GM23338 (cell line): Measurements from ENCODE around the gene LYRM9. TPM values are rescaled to one million over a fixed set of nuclear protein-coding genes. Genes with fewer than 3 reads are reported as not detected.

ENCODE experiments used
- ATAC-seq: fragments of 200-7000 bp; cut with Tn5 transposase; 3 replicates; pipeline ENCODE4 v1.9.1; 2020
- DNase-seq: peaks from one replicate; pipeline ENCODE4 v3.0.0-alpha.2; 2015; ENCODE audit warnings: low spot score
- H2AFZ ChIP-seq: fragments of 200-600 bp; sonication (generic); 2 replicates; pipeline ENCODE4 v1.8.0; 2016; ENCODE audit warnings: antibody characterized with exemption, mild to moderate bottlenecking, moderate library complexity
- H3F3A ChIP-seq: fragments of 200-600 bp; sonication (generic); replicated peaks from 2 replicates; pipeline ENCODE4 v1.8.0; 2017; ENCODE audit warnings: antibody characterized with exemption, mixed run types, low read depth
- H3K27ac ChIP-seq: fragments of 200-600 bp; sonication (generic); 2 replicates; pipeline ENCODE4 v1.6.1; 2016; ENCODE audit warnings: low read depth
- H3K27me3 ChIP-seq: fragments of 200-600 bp; sonication (generic); 2 replicates; pipeline ENCODE4 v1.8.0; 2016; ENCODE audit warnings: mild to moderate bottlenecking, mixed run types, moderate library complexity; ENCODE audit not compliant: insufficient read depth
- H3K36me3 ChIP-seq: fragments of 200-600 bp; sonication (generic); 2 replicates; pipeline ENCODE4 v1.8.0; 2016; ENCODE audit warnings: mild to moderate bottlenecking; ENCODE audit not compliant: insufficient read depth
- H3K4me1 ChIP-seq: fragments of 200-600 bp; sonication (generic); 2 replicates; pipeline ENCODE4 v1.8.0; 2016; ENCODE audit warnings: mild to moderate bottlenecking, moderate library complexity; ENCODE audit not compliant: insufficient read depth
- H3K4me2 ChIP-seq: fragments of 200-600 bp; sonication (generic); 2 replicates; pipeline ENCODE4 v1.7.1; 2017; ENCODE audit warnings: mixed run types
- H3K4me3 ChIP-seq: fragments of 200-600 bp; sonication (generic); 2 replicates; pipeline ENCODE4 v1.6.1; 2016; ENCODE audit warnings: mixed run types
- H3K79me2 ChIP-seq: fragments of 200-600 bp; sonication (generic); replicated peaks from 2 replicates; pipeline ENCODE4 v1.8.0; 2017; ENCODE audit warnings: mild to moderate bottlenecking; ENCODE audit not compliant: insufficient read depth
- H3K9me2 ChIP-seq: fragments of 200-600 bp; sonication (generic); 2 replicates; pipeline ENCODE4 v1.8.0; 2017; ENCODE audit not compliant: insufficient read depth
- H4K20me1 ChIP-seq: fragments of 200-600 bp; sonication (generic); replicated peaks from 2 replicates; pipeline ENCODE4 v1.8.0; 2017; ENCODE audit warnings: mild to moderate bottlenecking; ENCODE audit not compliant: insufficient read depth
- H3K27ac Mint-ChIP-seq: 2 replicates; pipeline ENCODE4 v1.8.0; 2020; ENCODE audit warnings: inconsistent platforms, mild to moderate bottlenecking, moderate library complexity, mixed read lengths
- H3K27me3 Mint-ChIP-seq: 3 replicates; pipeline ENCODE4 v1.8.0; 2022; ENCODE audit warnings: low read depth, mild to moderate bottlenecking, moderate library complexity, mixed read lengths, inconsistent platforms; ENCODE audit not compliant: insufficient read depth, poor library complexity
- H3K36me3 Mint-ChIP-seq: 3 replicates; pipeline ENCODE4 v1.8.0; 2021; ENCODE audit warnings: low read depth, mild to moderate bottlenecking, inconsistent platforms, moderate library complexity, mixed read lengths
- H3K4me1 Mint-ChIP-seq: 3 replicates; pipeline ENCODE4 v1.8.0; 2020; ENCODE audit warnings: mild to moderate bottlenecking, inconsistent platforms, mixed read lengths
- H3K4me3 Mint-ChIP-seq: 3 replicates; pipeline ENCODE4 v1.8.0; 2021; ENCODE audit warnings: moderate library complexity, mild to moderate bottlenecking, inconsistent platforms, mixed read lengths
- H3K9me3 Mint-ChIP-seq: 3 replicates; pipeline ENCODE4 v1.8.0; 2020; ENCODE audit warnings: moderate library complexity, mild to moderate bottlenecking, inconsistent platforms, mixed read lengths
- CREB1 ChIP-seq: fragments of 250-450 bp; sonication (Bioruptor Pico); IDR thresholded peaks from 2 replicates; pipeline ENCODE4 v1.5.0; 2020; ENCODE audit warnings: low read depth, mild to moderate bottlenecking, moderate library complexity
- EZH2 ChIP-seq: fragments of 200-600 bp; sonication (generic); IDR thresholded peaks from one replicate; pipeline ENCODE4 v1.8.0; 2017; ENCODE audit warnings: antibody characterized with exemption, mild to moderate bottlenecking, low read depth; ENCODE audit not compliant: unreplicated experiment
- EZH2phosphoT487 ChIP-seq: fragments of 200-600 bp; sonication (generic); IDR thresholded peaks from one replicate; pipeline ENCODE4 v1.8.1; 2018; ENCODE audit warnings: antibody characterized with exemption; ENCODE audit not compliant: unreplicated experiment
- JUNB ChIP-seq: IDR thresholded peaks from one replicate; pipeline ENCODE4 v1.6.1; 2016; ENCODE audit warnings: antibody characterized with exemption; ENCODE audit not compliant: unreplicated experiment
- POLR2AphosphoS5 ChIP-seq: IDR thresholded peaks from 2 replicates; pipeline ENCODE4 v1.6.1; 2016; ENCODE audit warnings: antibody characterized with exemption, low read depth
- STAT1 ChIP-seq: IDR thresholded peaks from one replicate; pipeline ENCODE4 v1.6.1; 2016; ENCODE audit warnings: antibody characterized with exemption; ENCODE audit not compliant: unreplicated experiment
- ZNF114 ChIP-seq: fragments of 250-450 bp; sonication (Bioruptor Pico); IDR thresholded peaks from 2 replicates; pipeline ENCODE4 v1.5.0; 2020; ENCODE audit warnings: mild to moderate bottlenecking, moderate library complexity
- ZNF331 ChIP-seq: fragments of 250-450 bp; sonication (Bioruptor Pico); IDR thresholded peaks from 2 replicates; pipeline ENCODE4 v1.5.0; 2020; ENCODE audit warnings: low read depth, mild to moderate bottlenecking, moderate library complexity
- polyA plus RNA-seq: library from polyadenylated mRNA; unstranded; fragments of >200 nt; fragmentation: Nextera tagmentation; extraction: Ambion mirVana; gene quantifications from 2 replicates; pipeline ENCODE4 v1.2.1, GENCODE V29; 2016
- total RNA-seq: library from RNA; depleted of rRNA; stranded (reverse); fragments of >200 nt; shearing (Covaris generic); gene quantifications from 2 replicates; pipeline ENCODE4 v1.2.3, GENCODE V29; 2014
- TF ChIP-seq, protein P1 (sequence below), 2 experiments: fragments of 200-600 bp in 1 of 2; sonication (generic) in 1 of 2; conservative IDR thresholded peaks; 2 replicates each; pipeline versions ENCODE4 v1.5.1 to v1.6.1; 2016 to 2017; ENCODE audit warnings: antibody characterized with exemption in 2 of 2, low read depth in 2 of 2, mild to moderate bottlenecking in 2 of 2, moderate library complexity in 1 of 2

Gene LYRM9
- total and polyA plus RNA-seq, 2 experiments from 2014 or later: 4.7 to 6.2 TPM

DNA sequence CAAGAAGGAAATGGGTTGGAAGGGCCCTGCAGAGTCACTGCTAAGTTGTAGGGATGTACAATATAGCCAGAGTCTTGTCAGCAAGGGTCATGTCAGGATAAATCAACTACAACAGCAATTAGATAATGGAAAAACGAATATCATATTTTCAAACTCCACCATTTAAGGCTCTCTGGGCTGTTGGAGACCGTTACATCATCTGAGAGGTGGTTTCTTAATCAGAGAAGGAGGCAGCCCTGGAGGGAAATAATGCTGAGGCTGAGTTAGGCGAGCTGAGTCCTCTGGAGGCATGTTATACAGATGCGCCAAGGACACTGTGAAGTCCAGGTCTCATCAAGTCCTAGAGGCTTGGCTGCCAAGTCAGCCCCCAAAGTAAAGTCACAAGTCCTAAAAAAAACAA is 30.3 kb downstream of the LYRM9 start:
- Mint-ChIP-seq H3K4me1 (no peaks in the 10 kb centered on the region; the same call in 2 of the 3 replicates), H3K4me3 (no peak overlapping the region), H3K36me3 (no peaks in the 10 kb centered on the region), H3K27me3 (no peaks in the 10 kb centered on the region), H3K9me3 (no peaks in the 10 kb centered on the region), H3K27ac (no peak overlapping the region)
- Histone ChIP-seq H3K27me3 (no peaks in the 10 kb centered on the region), H4K20me1 (no peaks in the 10 kb centered on the region), H3K4me3 (no peak overlapping the region), H3K4me2 (no peak overlapping the region), H3F3A (no peaks in the 10 kb centered on the region), H3K79me2 (no peaks in the 10 kb centered on the region), H3K4me1 (no peaks in the 10 kb centered on the region), H3K36me3 (no peaks in the 10 kb centered on the region), H3K27ac (no peak overlapping the region), H2AFZ (no peak overlapping the region), H3K9me2 (no peaks in the 10 kb centered on the region)
- no peak for DNase-seq
- ATAC-seq: no peak
- TF ChIP-seq CREB1 (CRISPR knock-in tag): no peak
- no peak for TF ChIP-seq EZH2
- TF ChIP-seq EZH2phosphoT487: no peak
- no peak for TF ChIP-seq STAT1
- no peak for TF ChIP-seq POLR2AphosphoS5
- no peak for TF ChIP-seq JUNB

GRCh38 chr17:27862004-27862403 is 31.2 kb downstream of the LYRM9 start:
- DNase-seq (no peak), ATAC-seq (no peak)
- no peaks in the 10 kb centered on the region for H3K36me3 Mint-ChIP-seq
- Histone ChIP-seq H3K4me1 (peaks cover 3% of the 10 kb centered on the region), H3K9me2 (no peaks in the 10 kb centered on the region), H4K20me1 (no peaks in the 10 kb centered on the region), H3K4me2 (no peak overlapping the region), H3K27me3 (no peaks in the 10 kb centered on the region), H3K79me2 (no peaks in the 10 kb centered on the region), H3K36me3 (no peaks in the 10 kb centered on the region), H3F3A (no peaks in the 10 kb centered on the region), H2AFZ (no peak overlapping the region), H3K4me3 (no peak overlapping the region), H3K27ac (no peak overlapping the region)
- peaks cover 4% of the 10 kb centered on the region for H3K4me1 Mint-ChIP-seq
- H3K27ac Mint-ChIP-seq: no peak overlapping the region
- no peaks in the 10 kb centered on the region for H3K27me3 Mint-ChIP-seq
- no peaks in the 10 kb centered on the region for H3K9me3 Mint-ChIP-seq
- no peak overlapping the region for H3K4me3 Mint-ChIP-seq
- no peak for TF ChIP-seq JUNB
- no peak for TF ChIP-seq EZH2
- no peak for TF ChIP-seq STAT1

DNA sequence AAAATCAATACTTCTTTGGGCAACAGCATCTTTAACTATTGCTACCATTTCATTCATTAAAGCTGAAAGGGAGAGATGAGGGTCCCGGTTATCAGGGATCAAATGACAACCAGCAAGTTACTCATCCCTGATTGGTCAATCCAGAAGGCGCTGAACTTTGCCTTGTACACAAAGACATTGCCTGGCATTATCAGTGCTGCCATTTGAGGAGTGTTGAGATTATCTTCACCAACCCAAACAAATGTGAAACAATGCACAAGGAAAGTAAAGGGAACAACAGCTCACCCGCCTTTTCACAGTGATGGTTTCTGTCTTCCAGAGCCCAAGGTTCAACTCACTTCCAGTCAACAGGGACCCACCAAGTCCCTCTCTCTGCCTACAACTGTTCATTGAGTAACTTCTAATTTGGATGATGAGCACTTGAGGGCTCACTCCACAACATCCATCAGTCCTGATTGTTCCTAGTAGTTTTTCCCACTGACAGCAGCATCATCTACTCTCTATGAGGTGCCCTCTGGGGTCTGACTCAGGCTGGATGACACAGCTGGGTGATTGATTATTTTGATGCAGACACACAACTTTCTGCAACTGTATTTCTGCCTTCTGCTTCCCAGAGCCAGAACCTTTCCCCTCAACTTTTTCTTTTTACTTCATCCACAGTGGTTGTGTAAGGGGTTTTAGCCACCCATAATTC is 32.0 kb downstream of the LYRM9 start:
- H3K4me2 ChIP-seq: no peak overlapping the region
- H3K27me3 Mint-ChIP-seq: no peaks in the 10 kb centered on the region
- H3K27me3 ChIP-seq: no peaks in the 10 kb centered on the region
- H3K79me2 ChIP-seq: no peaks in the 10 kb centered on the region
- H3K4me3 ChIP-seq: no peak overlapping the region
- no peaks in the 10 kb centered on the region for H3K36me3 Mint-ChIP-seq
- no peak overlapping the region for H3K27ac ChIP-seq
- no peaks in the 10 kb centered on the region for H4K20me1 ChIP-seq
- H3F3A ChIP-seq: no peaks in the 10 kb centered on the region
- H3K4me3 Mint-ChIP-seq: no peak overlapping the region
- no peaks in the 10 kb centered on the region for H3K9me3 Mint-ChIP-seq
- H3K4me1 Mint-ChIP-seq: peaks cover 8% of the 10 kb centered on the region
- no peak overlapping the region for H3K27ac Mint-ChIP-seq
- H3K9me2 ChIP-seq: no peaks in the 10 kb centered on the region
- no peak overlapping the region for H2AFZ ChIP-seq
- DNase-seq (no peak), ATAC-seq (no peak)
- no peaks in the 10 kb centered on the region for H3K36me3 ChIP-seq
- H3K4me1 ChIP-seq: peaks cover 10% of the 10 kb centered on the region
- TF ChIP-seq, protein P1, sequence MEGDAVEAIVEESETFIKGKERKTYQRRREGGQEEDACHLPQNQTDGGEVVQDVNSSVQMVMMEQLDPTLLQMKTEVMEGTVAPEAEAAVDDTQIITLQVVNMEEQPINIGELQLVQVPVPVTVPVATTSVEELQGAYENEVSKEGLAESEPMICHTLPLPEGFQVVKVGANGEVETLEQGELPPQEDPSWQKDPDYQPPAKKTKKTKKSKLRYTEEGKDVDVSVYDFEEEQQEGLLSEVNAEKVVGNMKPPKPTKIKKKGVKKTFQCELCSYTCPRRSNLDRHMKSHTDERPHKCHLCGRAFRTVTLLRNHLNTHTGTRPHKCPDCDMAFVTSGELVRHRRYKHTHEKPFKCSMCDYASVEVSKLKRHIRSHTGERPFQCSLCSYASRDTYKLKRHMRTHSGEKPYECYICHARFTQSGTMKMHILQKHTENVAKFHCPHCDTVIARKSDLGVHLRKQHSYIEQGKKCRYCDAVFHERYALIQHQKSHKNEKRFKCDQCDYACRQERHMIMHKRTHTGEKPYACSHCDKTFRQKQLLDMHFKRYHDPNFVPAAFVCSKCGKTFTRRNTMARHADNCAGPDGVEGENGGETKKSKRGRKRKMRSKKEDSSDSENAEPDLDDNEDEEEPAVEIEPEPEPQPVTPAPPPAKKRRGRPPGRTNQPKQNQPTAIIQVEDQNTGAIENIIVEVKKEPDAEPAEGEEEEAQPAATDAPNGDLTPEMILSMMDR (conservative IDR thresholded peaks at IDR 0.05; ENCODE audit: low read depth in 2 of 2): no peak
- TF ChIP-seq ZNF114 (no peak), ZNF331 (no peak), CREB1 (CRISPR knock-in tag) (no peak)
